ENCODE data around the gene AP4B1.

The AP4B1 gene

GRCh38 chr1:113930499-113931161, 26.0 kb upstream of the AP4B1 start:
- Histone ChIP-seq H3K9me3 (ENCODE audit: control insufficient read depth, insufficient read depth, low read depth, low read length) (no peaks in the 10 kb centered on the region), H3K4me3 (ENCODE audit: low read depth, low read length) (peak overlapping the region; percentile 96), H3K27ac (ENCODE audit: extremely low read depth, low read depth, low read length) (peak overlapping the region; percentile 51), H3K4me1 (ENCODE audit: control insufficient read depth, insufficient read depth, low read length) (peaks cover 3% of the 10 kb centered on the region), H3K36me3 (ENCODE audit: control insufficient read depth in 2 of 2, insufficient read depth in 1 of 2, low read length in 2 of 2) (no peaks in the 10 kb centered on the region)
- CTCF ChIA-PET: interaction anchor here (0.5 to 2.1 kb wide), 13 partner anchors 13 to 1212 kb away, joined by 3 to 8 read pairs (median 4); partner anchors contain the start of gene AP4B1
- POLR2A ChIA-PET: interaction anchor here (0.6 to 5.3 kb wide), 6 partner anchors 8 to 172 kb away, joined by 3 to 84 read pairs (median 4); partner anchors contain the start of genes AP4B1, DCLRE1B and PHTF1
- no peak for TF ChIP-seq ZNF548 (tag by site-specific recombination; IDR thresholded peaks at IDR 0.05)
- no peak for TF ChIP-seq ZNF214 (tag by site-specific recombination; IDR thresholded peaks at IDR 0.05; ENCODE audit: borderline replicate concordance)
- TF ChIP-seq ZNF600 (tag by site-specific recombination; IDR thresholded peaks at IDR 0.05): no peak
- TF ChIP-seq ZNF404 (tag by site-specific recombination; IDR thresholded peaks at IDR 0.05): no peak
- TF ChIP-seq ZNF48 (tag by site-specific recombination; IDR thresholded peaks at IDR 0.05): no peak
- TF ChIP-seq ZNF37A (tag by site-specific recombination; IDR thresholded peaks at IDR 0.05): no peak
- TF ChIP-seq ZNF248 (tag by site-specific recombination; IDR thresholded peaks at IDR 0.05): no peak
- no peak for TF ChIP-seq ZNF792 (tag by site-specific recombination; IDR thresholded peaks at IDR 0.05)
- 0 out of 2 replicates have a peak, but pooled peaks have one; percentile 48 for TF ChIP-seq ZFP69B (tag by site-specific recombination; IDR thresholded peaks at IDR 0.05)
- TF ChIP-seq ZNF777 (tag by site-specific recombination; IDR thresholded peaks at IDR 0.05; ENCODE audit: borderline replicate concordance): no peak
- TF ChIP-seq ZNF221 (tag by site-specific recombination; IDR thresholded peaks at IDR 0.05; ENCODE audit: borderline replicate concordance): no peak
- no peak for TF ChIP-seq ZFP37 (tag by site-specific recombination; IDR thresholded peaks at IDR 0.05)
- no peak for TF ChIP-seq ZIC2 (tag by site-specific recombination; IDR thresholded peaks at IDR 0.05)
- TF ChIP-seq ZNF549 (tag by site-specific recombination; IDR thresholded peaks at IDR 0.05): no peak
- TF ChIP-seq ZBTB26 (tag by site-specific recombination; optimal IDR thresholded peaks at IDR 0.05): no peak
- TF ChIP-seq MEIS1 (CRISPR knock-in tag; IDR thresholded peaks at IDR 0.05; ENCODE audit: borderline replicate concordance): no peak
- TF ChIP-seq MZF1 (tag by site-specific recombination; IDR thresholded peaks at IDR 0.05; ENCODE audit: borderline replicate concordance): peak; percentile 67; the same call in 1 of the 2 replicates
- no peak for TF ChIP-seq ZNF449 (tag by site-specific recombination; IDR thresholded peaks at IDR 0.05)
- no peak for TF ChIP-seq TSHZ1 (tag by site-specific recombination; IDR thresholded peaks at IDR 0.05; ENCODE audit: borderline replicate concordance)
- no peak for TF ChIP-seq TCF7L2 (IDR thresholded peaks at IDR 0.05; ENCODE audit: borderline replicate concordance, low read depth, low read length)
- no peak for TF ChIP-seq YY2 (tag by site-specific recombination; IDR thresholded peaks at IDR 0.05)
- peak; percentile 96 for TF ChIP-seq PRDM1 (tag by site-specific recombination; IDR thresholded peaks at IDR 0.05)
- no peak for TF ChIP-seq ZFP3 (tag by site-specific recombination; IDR thresholded peaks at IDR 0.05; ENCODE audit: low read depth)
- no peak for TF ChIP-seq OVOL3 (tag by site-specific recombination; IDR thresholded peaks at IDR 0.05)
- TF ChIP-seq ZNF24 (tag by site-specific recombination; IDR thresholded peaks at IDR 0.05): no peak
- TF ChIP-seq ZNF175 (tag by site-specific recombination; IDR thresholded peaks at IDR 0.05): no peak
- TF ChIP-seq ZNF518A (tag by site-specific recombination; conservative IDR thresholded peaks at IDR 0.05; ENCODE audit: low read depth): no peak
- no peak for TF ChIP-seq ZNF529 (tag by site-specific recombination; IDR thresholded peaks at IDR 0.05; ENCODE audit: insufficient replicate concordance)
